HFF-Myc (cell line): Measurements from ENCODE around the gene COPS8.

Source experiments
- DNase-seq: peaks from one replicate; pipeline ENCODE4 v3.0.0-alpha.2; 2011; ENCODE audit warnings: low read depth; ENCODE audit errors: extremely low read depth
- H3K4me3 ChIP-seq: replicated peaks from 2 replicates; pipeline ENCODE4 v1.5.1; 2011; ENCODE audit warnings: low read depth, mild to moderate bottlenecking, control low read depth, low read length
- TF ChIP-seq, protein P1 (sequence below): IDR thresholded peaks from 2 replicates; pipeline ENCODE4 v1.5.1; 2012; ENCODE audit warnings: mild to moderate bottlenecking, low read depth, low read length, control low read depth; ENCODE audit errors: missing control alignments

Gene COPS8

DNA sequence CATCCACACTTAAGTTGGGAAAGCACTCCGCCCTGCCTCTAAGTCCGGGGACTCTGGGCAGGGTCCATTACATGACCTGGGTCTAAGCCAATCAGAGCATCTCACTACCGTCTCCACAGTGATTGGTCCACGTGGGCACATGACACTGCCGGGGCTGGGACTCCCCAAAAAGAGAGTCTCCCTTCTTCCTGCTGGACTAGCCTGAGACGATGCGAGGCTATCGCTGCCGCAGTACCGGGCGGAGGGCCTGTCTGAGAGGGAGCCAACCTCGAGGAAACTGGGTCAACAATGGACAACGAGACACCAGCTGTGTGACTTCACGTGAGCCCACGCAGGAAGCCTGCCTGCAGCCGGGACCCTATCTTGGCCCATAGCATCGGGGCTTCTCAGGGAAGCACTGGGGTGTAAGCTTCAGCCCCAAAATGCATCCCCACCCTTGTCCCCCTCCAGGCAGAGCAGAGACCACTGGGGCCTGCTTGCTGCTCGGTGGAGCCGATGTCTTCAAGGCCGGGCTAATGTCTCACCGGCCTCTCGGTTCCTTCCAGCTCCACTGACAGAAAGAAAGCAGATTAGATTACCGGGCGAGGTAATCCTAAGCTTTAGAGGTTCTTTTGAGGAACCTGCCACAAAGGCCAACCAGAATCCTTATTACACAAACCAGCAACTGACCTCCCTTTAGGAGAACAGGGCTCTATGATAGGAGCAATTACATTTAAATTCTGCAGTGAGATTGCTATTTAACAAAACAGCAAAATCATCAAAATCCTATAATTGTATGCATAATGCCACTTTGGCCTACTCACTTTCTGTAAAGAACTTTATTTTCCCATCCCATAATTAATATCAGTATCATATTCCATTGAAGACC lies 21.3 kb upstream of the COPS8 start:
- no peak for DNase-seq
- TF ChIP-seq, protein P1, sequence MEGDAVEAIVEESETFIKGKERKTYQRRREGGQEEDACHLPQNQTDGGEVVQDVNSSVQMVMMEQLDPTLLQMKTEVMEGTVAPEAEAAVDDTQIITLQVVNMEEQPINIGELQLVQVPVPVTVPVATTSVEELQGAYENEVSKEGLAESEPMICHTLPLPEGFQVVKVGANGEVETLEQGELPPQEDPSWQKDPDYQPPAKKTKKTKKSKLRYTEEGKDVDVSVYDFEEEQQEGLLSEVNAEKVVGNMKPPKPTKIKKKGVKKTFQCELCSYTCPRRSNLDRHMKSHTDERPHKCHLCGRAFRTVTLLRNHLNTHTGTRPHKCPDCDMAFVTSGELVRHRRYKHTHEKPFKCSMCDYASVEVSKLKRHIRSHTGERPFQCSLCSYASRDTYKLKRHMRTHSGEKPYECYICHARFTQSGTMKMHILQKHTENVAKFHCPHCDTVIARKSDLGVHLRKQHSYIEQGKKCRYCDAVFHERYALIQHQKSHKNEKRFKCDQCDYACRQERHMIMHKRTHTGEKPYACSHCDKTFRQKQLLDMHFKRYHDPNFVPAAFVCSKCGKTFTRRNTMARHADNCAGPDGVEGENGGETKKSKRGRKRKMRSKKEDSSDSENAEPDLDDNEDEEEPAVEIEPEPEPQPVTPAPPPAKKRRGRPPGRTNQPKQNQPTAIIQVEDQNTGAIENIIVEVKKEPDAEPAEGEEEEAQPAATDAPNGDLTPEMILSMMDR: no peak
- no peak overlapping the region for H3K4me3 ChIP-seq

DNA sequence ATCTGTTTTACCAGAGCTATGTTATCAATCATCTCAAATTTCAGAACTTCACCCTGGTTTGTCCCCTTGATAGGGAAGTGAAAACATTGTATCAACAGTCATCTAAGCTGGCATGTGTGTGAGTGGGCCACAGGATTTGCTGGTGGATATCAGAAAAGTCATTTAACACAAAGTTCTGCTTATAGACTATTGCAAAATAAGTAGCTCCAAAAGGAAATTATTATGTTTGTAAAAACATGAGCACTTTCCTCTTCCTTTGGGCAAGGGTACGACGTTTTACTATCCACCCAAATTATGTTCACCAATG lies 20.7 kb upstream of the COPS8 start:
- TF ChIP-seq, protein P1: no peak
- no peak for DNase-seq
- H3K4me3 ChIP-seq: no peak overlapping the region

DNA sequence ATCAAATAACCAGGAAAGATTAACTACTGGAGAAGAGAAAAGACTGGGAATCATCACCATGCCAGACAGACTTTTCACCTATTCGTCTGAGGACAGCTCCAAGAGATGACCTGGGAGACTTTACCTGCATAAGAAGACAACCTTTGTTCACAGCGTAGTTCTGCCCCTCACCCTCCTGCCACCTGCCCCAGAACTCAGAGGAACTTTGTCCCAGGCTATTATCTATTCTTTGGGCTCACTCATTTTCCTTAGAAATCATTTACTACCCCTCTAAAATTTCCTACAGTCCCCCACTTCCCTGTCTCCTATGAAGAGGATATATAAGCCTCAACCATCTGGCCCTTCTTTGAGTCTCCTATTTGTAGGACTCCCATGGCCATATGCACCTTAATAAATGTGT lies 19.3 kb upstream of the COPS8 start:
- DNase-seq: no peak
- H3K4me3 ChIP-seq: no peak overlapping the region
- TF ChIP-seq, protein P1: no peak

DNA sequence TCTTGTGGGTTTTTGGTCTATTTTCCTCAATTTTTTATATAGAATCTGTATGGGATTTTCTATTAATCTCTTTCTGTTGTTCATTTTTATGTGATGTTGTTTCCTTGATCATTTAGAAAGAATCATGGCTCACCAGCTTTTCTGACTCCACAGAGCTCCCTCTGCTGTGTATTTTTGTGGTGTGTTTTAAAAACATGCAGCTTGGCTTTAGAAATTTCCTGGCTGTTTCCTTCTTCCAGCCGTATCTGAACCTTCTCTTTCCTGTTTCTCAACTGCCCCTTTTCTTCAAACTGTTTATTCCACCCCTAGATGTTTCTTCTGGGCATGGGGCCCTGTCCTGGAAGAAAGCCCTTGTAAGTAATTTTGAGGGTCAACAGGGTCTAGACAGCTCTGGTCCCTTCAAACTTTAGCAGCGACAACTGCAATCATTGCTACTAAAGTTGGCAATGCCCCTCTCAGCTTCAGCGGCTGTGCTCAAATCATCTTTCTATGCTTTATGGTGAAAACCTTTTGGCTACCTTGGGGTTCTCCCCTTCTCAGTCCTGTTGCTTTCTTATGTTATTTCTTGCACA lies 17.6 kb upstream of the COPS8 start:
- no peak overlapping the region for H3K4me3 ChIP-seq
- DNase-seq: no peak
- TF ChIP-seq, protein P1: peak; percentile 2

DNA sequence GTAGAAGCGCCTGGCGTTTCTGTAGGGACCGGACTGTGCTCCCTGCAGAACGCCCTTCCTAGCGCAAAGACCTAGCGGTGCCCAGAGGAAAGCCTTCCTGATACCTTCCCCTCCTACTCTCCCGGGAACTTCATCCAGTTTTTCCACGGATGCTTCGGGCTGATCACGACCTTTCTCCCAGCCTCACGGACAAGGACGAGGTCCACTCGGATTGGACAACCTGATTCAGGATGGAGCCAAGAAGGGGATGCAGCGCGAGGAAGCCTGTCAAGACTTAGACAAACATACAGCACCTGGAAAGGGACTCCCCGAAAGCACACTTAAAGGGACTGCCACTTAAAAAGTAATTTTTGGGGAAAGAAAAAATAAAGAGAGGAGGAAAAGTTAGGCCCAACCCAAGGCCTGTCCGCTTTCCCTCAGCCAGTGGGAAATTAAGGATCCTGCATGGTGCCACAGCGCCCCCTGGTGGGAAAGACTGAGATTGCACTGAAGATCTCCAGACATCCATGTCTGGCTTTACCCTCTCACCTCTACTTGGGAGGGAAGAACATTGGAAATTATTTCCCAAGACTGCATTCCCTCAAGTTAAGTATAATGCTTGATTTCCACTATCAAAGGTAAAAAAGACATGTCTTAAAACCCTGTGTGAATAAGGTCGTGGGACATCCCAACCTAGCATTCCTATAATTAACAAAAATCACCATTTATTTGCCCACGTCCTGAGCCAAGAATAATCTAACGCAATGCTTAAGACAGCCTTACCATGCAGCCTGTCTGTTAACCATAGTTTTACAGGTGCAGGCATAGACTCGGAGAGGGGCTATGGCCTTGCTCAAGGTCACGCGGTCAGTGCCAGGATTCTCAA lies 13.4 kb upstream of the COPS8 start:
- TF ChIP-seq, protein P1: peak; percentile 97
- no peak overlapping the region for H3K4me3 ChIP-seq
- no peak for DNase-seq

DNA sequence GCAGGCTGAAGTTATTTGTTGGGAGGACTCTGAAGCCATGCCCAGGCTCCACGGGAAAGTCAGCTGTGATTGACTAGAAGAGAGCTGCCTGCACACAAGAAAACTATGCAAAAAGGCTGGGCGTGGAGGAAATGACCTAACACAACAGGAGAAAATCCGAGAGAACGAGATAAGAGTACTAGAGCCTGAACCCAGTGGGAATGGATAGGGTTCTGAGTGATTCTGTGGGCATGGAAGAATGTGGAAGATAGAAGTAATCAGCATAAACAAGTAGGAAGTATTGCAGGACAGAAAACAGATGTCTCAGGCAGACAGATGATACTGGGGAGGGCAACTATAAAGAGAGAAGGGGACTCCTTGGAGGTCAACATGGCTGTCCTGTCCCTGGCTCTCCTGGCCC lies 12.1 kb upstream of the COPS8 start:
- DNase-seq: no peak
- TF ChIP-seq, protein P1: no peak

More for the DNA sequence above, 12.1 kb upstream of the COPS8 start:
- no peak overlapping the region for H3K4me3 ChIP-seq
